DMS153 treated with DMSO at 0.1 percent for 48 hours (cell line): Measurements from ENCODE around the gene PRDM16.

Experiments
- DNase-seq: peaks from one replicate; lab custom pipeline; 2025; ENCODE audit not compliant: unreplicated experiment; lab: John Stamatoyannopoulos, UW

PRDM16 gene

DNA sequence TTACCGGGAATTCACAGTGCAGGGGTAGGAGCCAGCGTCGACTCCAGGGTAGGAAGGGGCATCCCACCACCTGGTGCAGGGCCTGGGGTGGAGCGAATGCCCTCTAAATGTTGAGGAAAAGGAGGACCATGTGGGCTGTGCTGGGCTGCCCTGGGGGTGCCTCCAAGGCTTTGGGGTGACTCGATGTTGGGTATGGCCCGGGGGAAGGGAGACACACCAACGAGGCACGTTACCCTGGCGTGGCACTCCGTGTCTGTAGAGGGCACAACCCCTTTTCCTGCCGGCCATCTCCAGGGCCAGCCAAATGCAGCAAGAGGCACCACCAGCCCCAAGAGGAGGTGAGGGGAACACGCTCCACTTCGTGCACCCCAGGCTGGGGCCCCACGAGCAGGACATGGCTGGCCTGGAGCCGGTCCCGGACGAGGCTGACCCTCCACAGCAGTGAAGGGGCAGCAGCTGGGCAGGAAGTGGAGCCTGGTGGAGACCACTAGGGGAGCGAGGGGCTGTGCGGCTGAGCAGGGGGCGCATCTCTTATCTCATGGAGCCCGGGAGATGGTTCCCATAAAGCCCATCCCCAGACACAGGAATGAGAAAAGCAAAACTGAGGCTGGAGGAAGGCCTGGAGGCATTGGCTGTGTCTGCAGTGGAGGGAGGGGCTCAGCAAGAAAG is 36.5 kb upstream of the PRDM16 start:
- no peak for DNase-seq

DNA sequence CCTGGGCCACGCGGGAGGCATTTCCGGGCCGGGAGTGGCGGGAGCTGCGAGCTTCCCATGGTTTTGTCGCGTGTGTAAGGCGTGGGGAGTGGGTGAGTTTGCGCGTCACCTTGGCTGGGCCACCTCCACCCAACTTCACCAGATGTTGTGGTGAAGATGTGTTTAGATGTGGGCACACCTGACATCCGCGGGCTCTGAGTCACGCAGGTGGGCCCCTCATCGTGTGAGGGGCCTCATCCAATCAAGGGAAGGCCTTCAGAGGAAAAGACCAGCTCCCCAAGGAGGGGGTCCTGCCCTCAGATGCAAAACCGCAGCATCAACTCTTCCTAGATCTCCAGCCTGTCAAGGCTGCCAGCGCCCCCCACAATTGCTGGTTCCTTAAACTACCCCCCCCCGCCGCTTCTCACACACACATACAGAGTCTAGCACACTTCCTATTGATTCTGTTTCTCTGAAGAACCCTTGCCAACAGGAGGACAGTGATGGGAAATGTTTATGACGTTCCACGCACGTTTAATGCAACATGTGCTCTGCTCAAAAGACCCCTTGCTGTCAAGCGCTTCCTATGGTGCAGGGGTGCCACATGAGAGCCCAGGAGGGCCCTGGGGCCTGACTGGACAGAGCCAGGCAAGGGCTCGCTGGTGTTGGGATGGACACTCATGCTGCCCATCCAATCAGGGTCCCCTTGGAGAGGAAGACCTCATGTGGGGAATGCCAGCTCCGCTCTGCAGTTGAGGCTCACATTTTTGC is 35.8 kb upstream of the PRDM16 start:
- DNase-seq = no peak

DNA sequence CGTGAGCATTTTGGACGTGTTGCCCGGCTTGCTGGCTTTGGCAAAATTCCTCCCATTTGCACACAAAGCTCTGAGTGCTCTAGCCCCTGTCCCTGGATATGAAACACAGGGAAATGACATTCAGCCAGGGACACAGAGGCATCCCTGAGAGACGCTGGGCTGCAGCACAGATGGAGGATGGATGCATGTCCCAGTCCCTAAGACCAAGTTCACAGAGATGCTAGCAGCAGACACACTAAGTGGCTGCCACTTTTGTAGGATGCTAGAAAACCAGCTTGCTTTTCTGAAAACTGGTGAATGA is 35.3 kb upstream of the PRDM16 start:
- DNase-seq = no peak

DNA sequence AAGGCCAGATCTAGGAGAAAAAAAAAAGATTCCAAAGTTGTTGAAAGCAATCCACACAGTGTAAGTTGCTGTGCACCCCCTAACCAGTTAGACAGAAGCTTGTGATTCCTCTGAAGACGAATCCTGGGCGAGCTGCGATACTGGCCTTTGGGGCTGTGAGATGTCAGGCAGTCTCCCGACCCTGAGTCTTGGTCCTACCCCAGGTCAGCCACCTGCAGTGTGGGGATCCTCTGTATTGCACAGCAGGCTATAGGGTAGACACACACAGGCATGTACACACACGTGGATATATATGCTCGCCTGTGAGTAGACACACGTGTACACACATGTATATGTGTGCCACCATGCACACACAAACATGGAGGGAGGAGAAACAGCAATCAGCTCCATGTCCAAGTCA is 34.8 kb upstream of the PRDM16 start:
- DNase-seq = no peak

DNA sequence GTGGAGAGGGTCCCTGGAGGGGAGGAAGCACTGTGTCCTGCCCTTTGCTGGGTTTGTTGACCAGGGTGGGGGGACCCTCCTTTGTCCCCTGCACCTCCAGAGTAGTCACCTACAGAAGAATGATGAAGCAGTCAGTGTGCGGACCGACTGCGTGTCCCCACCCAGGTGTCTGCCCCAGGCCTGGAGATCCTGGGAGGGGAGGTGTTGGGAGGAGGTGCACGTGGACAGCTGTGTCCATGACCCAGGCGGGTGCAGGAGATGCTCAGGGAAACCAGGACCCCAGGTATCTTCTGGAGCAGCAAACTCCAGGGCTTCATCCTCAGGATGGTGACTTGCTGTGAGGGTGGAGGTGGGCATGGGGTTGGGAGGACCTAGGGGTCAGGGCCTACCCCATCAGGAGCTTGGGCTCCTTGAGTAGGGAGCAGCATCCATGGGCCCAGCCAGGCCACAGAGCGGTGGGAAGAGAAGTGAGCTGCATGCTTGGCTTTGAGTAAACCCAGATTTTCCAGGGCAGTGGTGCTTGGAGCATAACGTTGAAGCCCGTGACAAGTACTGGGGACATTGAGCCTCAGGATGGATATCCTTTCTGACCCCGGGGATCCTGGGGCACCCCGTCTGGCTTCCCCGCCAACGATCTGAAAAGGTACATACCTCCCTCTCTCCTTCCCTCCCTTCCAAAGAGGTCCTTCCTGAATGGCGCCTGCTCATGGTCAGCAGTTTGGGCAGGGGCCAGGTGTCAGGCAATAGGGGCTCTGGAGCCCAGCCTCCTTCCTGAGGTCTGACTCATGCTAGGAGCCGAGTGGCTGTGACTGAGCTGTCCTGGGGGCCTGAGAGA is 34.1 kb upstream of the PRDM16 start:
- DNase-seq = no peak

DNA sequence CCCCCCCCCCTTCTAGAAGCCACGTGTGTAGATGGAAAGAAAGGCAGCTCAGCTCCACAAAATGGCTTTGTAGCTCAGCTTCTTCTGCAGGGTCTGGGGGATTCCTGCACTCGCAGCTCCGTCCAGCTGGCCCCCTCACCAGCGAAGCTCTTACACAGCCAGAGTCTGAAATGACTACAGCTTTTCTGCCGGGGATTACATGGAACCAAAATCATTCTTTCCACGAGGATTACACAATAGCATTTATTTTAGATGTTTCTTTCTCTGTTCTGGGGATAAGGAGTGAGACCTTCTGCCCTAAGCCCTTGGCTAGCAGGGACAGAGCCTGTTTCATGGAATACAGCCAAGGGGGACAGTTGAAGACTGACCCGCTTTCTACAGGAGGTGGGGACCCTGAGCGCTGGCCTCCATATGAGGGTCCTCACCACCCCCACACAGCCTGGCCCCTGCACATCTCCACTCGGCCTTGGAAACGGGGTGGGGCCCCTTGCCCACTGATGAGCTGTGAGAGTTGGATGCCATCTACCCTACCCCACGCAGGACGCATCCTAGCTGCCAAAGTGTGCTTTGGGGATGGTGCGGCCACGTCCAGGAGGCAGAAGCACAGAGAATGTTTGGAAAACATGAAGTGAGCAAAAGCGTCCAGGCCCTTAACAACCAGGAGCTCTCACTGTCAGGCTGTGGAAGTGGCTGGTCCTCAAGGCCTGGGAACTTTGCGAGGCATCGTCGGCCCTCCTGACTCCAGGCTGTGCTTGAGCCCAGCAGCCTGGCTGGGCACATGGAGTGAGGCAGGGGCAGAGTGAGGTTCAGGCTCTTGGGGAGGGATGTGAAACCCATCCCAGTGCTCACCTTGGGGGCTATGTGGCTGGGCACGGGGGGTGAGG is 33.2 kb upstream of the PRDM16 start:
- no peak for DNase-seq

DNA sequence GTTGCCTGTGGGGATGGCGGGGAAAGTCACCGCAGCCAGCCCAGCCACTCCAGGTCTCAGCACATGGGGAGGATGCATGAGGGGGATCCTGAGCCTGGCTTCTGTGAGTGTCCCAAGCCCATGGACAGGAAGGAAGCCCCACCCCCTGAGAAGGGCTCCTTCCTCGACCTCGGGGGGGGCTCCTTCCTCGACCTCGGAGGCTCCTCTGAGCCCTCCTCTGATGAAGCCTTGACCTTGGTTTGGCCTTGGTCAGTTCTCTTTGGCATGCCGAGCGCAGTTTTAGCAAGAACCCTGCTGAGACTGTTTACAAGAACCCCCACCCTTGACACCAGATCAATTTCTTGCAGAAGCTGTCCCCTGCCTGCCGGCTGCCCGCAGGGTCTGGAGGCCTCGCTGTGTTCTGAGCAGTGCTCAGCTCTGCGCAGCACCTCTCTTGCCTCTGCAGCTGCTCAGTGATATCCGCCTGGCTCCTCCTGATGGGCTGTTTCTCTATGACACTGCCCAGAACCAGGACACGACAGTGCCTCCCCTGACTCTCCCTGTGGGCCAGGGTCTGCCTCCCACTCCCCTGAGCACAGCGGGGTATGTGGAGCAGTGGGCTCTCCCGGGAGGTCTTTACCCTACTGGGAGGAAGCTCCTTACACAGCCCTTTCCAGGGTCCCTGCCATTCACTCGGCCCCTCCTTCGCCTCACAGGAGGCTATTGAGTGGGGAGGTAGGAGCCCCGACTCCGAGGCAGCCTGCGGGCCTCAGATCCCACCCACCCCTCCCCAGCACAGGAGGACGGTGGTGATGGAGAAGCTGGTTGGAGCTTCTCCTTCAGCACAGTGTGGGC is 32.3 kb upstream of the PRDM16 start:
- DNase-seq = no peak

DNA sequence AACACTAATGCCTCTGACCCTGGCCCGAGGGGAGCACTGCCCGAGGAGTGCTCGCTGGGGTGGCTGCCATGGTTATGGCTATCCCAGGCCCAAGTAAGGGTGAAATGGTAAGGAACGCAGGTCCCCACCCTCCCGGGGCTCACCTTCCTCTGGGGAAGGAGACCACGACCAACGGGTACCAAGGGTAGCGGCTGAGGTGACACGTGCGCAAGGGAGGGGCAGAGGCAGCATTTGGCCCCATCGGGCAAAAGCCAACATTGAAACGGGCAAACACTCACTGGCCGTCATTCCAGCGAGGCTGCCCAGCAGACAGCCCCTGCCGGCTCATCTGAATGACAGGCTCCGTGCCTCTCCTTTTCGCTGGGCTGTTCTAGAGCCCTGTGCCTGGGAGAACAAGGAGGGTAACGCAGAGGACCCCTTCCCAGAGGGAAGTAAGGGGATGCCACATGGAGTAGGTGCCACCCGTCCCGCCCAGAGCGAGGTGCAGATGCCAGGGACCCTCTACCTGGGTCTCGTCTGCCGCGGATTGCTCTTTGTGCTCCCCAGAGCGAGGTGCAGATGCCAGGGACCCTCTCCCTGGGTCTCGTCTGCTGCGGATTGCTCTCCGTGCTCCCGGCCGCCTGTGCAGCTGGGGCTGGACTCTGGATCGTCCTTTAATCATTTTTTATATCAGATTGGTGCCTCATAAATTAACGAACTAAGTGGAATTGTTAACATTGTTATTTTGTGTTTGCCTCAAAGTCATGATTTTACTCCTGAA is 31.5 kb upstream of the PRDM16 start:
- no peak for DNase-seq

DNA sequence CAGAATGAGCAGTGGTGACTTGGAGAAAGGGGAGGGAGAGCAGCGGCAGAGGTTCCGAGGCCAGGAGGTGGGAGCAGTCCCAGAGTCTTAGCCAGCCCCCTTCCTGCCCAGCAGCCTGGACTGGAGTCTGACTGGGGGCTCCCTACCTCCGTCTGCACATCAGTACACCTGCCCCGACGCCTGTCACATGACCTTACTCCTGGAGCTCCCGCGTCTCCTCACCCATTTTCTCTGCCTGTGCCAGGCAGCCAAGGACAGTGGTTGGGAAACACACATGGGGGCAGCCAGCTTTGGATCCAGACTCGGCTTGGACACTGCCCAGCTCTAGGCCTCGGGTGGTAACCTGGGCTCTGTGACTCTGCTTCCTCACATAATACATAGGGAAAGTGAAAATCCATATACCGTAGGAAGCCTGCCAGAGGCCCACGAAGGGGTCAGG is 30.9 kb upstream of the PRDM16 start:
- DNase-seq = no peak

DNA sequence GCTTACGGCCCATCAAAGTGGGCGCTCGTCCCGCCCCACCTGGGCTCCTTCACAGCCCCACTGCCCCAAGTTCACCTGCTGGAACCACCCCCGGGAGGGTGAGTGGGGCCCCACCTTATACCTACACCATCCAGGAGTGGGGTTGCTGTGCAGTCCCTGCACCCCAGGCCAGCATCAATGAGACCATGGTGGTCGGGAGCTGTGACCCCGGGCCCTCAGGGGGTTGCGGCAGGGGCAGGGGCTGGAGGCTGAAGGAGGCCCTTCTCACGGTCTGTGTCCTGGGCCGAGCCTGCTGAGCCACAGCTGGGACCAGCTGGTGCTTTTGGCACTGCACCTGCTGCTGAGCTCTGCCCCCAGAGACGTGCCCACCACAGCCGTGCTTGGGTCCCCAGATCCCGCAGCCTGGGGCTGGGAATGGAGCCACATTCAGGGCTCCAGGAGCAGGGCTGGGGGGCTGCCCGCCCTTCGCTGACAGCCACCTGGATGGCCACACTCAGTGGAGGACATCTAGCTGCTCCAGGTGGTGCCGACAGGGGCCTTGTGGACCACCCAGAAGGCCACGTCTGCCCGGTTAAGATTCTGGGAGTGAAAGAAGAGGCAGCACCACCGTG is 30.3 kb upstream of the PRDM16 start:
- DNase-seq = no peak

DNA sequence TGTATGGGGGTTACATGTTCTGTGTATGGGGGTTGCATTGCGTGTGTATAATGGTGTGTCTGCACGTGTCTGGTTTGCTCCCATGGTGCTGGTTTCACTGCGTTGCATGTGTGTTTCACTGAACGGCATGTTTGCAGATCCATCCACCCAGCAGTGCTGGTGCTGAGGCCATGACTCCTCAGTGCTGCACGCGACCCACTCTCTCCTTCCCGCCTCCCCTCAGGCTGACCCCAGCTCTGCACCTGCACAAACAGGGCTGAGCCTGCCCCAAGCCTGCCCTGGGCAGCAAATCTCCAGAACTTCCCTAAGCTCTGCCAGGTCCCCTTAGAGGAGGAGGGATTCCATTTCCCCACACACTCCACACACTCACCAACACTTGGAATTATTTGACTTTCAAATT is 29.0 kb upstream of the PRDM16 start:
- no peak for DNase-seq

DNA sequence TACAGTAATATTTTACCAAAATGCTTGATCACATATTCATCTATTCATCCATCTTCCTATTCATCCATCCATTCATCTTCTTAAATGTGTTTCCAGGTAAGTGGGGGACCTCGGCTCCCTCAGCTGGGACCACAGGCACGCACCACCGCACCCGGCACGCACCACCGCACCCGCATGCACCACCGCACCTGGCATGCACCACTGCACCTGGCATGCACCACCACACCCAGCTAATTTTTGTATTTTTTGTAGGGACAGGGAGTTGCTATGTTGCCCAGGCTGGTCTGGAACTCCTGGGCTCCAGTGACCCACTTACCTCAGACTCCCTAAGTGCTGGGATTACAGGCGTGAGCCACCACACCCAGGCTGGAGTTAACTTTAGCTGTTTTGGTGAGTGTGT is 26.5 kb upstream of the PRDM16 start:
- no peak for DNase-seq

DNA sequence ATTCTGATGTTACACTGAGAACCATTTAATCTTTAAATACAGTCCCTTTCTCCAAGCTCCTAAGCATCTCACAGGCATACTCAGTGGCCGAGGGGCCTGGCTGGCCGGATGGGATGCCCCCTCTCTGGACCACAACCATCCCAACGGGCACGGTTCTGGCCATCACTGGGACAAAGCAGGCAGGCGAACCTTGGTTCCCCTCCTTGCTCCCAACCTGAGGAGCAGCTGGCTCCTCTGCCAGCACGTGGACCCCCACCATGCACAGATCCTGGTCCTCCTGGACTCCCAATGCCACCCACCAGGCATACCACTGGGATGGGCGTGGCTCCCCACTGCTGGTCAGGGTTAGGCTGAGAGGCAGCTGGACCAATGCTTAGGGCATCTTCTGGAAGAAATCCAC is 19.8 kb upstream of the PRDM16 start:
- no peak for DNase-seq

DNA sequence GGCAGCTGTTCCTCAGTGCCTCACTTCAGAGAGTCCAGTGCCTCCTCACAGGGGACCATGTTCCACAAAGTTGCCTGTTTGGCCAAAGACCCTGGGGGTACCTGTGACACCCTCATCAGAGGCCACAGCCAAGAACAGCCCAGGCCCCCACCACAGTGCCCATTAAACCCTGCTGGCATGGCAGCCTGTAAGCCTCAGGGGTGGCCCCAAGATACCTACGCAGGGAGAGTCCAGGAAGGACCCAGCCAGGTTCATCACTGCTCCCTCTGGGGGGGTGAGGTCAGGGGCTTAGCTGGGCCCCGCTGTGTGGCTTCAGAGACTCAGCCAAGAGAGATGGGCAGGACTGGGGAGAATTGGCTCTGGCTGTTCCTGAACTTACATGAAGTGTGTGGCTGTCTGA is 19.1 kb upstream of the PRDM16 start:
- no peak for DNase-seq

DNA sequence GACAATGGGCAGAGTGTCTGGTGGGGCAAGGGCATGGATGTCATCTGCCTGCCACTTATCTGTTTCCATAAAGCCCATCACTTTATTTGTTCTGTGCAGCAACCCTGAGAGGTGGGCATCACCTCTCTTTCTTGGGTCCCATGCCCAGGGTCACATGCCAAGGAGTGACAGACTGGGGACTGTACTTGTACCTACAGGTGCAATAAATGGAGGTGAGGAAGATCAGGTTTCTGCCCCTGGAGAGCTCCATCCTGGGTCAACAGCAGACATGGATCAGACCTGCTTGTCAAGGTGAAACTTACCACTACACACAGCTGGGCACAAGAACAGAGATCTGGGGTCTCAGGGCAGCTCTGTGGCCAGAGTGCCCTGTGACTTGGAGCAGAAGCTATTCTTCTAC is 18.4 kb upstream of the PRDM16 start:
- no peak for DNase-seq

DNA sequence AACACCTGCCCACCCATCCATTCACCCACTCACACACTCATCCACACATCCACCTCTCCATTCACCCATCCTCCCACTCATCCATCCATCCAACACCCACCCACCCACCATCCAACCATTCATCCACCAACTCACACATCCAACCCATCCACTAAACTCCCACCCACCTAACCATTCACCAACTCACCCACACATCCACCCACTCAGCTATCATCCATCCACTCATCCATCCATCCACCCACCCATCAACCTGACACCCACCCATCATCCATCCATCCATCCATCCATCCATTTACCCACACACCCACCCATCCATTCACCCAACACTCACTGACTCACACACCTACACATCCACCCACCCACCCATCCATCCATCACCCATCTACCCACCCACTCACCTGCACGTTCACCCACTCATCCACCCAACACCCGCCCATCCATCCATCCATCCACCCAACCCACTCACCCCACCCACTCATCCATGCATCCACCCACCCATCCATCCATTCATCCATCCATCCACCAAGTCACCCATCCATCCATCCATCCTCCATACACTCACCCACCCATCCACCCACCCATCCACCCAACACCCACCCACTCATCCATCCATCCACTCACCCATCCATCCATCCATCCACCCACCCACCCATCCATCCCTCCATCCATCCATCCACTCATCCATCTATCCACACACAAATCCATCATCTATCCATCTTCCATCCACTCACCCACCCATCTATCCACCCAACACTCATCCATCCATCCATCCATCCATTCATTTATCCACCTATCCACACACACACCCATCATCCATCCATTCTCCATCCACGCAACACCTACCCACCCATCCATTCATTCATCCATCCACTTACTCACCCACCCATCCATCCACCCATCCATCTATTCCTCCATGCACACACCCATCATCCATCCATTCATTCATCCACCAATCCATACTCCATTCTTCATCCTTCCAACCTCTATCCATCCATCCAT is 17.4 kb upstream of the PRDM16 start:
- DNase-seq = no peak

DNA sequence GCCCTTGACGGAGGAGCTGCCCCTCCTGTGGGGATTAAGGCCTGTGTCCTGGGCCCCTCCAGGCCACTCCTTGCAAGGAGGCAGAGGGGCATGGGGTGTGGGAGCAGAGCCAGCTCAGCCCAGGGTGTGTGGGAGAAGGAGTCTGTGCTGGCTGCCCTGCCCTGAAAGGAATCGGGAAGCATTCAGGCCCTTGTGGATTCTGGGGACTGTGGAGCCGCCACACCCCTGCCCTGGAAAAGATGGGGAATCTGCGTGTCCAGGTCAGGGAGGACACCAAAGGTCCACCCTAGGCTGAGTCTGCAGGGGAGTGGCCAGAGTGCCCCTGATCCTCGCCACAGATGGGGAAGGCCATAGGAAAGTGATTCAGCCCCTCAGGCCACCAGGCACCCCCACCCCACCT is 16.5 kb upstream of the PRDM16 start:
- no peak for DNase-seq
